Measurements from ENCODE around the gene LPP. TPM values are rescaled to one million over a fixed set of nuclear protein-coding genes. Genes with fewer than 3 reads are reported as not detected.

Gene LPP
- total RNA-seq, 1 experiment from 2014 or later, result 20.4 TPM

DNA sequence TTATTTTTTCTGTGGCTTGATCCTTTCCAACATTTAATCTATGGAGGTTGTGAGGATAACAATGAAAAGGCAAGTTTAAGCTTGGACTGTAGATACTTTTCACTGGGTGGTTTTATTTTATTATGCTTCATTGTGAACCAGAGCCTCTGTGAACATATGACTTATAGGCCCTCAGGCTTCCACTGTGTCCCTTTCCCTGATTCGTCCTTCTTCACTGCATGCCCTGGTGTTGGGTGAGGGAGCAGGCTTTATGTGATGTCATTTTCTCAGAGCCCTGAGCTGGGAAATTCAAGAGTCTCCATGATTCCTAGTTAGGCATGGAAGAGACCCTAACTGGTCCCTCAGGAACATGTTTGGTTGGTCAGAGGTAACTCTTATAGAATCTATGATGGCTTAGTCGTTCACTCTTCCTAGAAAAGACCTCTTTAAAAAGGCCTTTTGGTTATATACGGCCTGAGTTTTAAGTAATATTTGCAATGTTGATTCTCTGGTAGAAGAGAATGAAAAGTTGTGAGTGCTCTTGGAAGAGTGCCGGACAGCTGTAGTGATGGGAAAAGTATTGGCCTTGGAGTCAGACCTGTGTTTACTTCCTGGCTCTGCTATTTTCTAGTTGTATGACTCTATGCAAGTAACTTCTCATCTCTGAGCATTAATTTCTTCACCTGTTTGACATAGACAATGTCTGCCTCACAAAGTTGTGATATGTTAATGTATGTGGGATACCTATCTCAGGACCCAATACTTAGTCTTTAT lies 168.4 kb downstream of the LPP start:
- TF ChIP-seq EZH2 (IDR thresholded peaks at IDR 0.05; ENCODE audit: low read length, unreplicated experiment) (no peak), EZH2phosphoT487 (IDR thresholded peaks at IDR 0.05; ENCODE audit: borderline replicate concordance, low read length) (no peak)
- TF ChIP-seq, protein P1, sequence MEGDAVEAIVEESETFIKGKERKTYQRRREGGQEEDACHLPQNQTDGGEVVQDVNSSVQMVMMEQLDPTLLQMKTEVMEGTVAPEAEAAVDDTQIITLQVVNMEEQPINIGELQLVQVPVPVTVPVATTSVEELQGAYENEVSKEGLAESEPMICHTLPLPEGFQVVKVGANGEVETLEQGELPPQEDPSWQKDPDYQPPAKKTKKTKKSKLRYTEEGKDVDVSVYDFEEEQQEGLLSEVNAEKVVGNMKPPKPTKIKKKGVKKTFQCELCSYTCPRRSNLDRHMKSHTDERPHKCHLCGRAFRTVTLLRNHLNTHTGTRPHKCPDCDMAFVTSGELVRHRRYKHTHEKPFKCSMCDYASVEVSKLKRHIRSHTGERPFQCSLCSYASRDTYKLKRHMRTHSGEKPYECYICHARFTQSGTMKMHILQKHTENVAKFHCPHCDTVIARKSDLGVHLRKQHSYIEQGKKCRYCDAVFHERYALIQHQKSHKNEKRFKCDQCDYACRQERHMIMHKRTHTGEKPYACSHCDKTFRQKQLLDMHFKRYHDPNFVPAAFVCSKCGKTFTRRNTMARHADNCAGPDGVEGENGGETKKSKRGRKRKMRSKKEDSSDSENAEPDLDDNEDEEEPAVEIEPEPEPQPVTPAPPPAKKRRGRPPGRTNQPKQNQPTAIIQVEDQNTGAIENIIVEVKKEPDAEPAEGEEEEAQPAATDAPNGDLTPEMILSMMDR (conservative IDR thresholded peaks at IDR 0.05; ENCODE audit: low read depth, low read length), result no peak
- ChIA-PET POLR2A (ENCODE audit: unreplicated experiment) (no interaction called here), CTCF (no interaction called here)
- H3K9me2 ChIP-seq (replicated peaks; ENCODE audit: low read length), result no peaks in the 10 kb centered on the region
- ATAC-seq (no peak), DNase-seq (no peak)
- intact Hi-C loops (cut with micrococcal nuclease), result no loop called here
- no peaks in the 10 kb centered on the region; the same call in 1 of the 2 replicates for H3K36me3 ChIP-seq (ENCODE audit: low read depth, low read length)
- H3F3A ChIP-seq (ENCODE audit: low read length, unreplicated experiment), result no peaks in the 10 kb centered on the region
- no peaks in the 10 kb centered on the region for H3K9me3 ChIP-seq (ENCODE audit: low read length)
- H3K27ac ChIP-seq (ENCODE audit: low read length), result no peak overlapping the region
- no peaks in the 10 kb centered on the region for H3K27me3 ChIP-seq (ENCODE audit: low read length)
- BruUV-seq (replicated peaks), result no TSS peak
- H3K79me2 ChIP-seq (ENCODE audit: low read length), result no peaks in the 10 kb centered on the region
- H3K9ac ChIP-seq (ENCODE audit: low read length), result no peak overlapping the region
- H3K4me2 ChIP-seq (ENCODE audit: low read length), result no peak overlapping the region
- H4K20me1 ChIP-seq (ENCODE audit: low read length), result no peaks in the 10 kb centered on the region
- no peak overlapping the region for H2AFZ ChIP-seq (ENCODE audit: low read length)
- peaks cover 16% of the 10 kb centered on the region for H3K4me1 ChIP-seq (ENCODE audit: insufficient read depth, low read length)
- no peak overlapping the region for H3K4me3 ChIP-seq (ENCODE audit: low read length)

DNA sequence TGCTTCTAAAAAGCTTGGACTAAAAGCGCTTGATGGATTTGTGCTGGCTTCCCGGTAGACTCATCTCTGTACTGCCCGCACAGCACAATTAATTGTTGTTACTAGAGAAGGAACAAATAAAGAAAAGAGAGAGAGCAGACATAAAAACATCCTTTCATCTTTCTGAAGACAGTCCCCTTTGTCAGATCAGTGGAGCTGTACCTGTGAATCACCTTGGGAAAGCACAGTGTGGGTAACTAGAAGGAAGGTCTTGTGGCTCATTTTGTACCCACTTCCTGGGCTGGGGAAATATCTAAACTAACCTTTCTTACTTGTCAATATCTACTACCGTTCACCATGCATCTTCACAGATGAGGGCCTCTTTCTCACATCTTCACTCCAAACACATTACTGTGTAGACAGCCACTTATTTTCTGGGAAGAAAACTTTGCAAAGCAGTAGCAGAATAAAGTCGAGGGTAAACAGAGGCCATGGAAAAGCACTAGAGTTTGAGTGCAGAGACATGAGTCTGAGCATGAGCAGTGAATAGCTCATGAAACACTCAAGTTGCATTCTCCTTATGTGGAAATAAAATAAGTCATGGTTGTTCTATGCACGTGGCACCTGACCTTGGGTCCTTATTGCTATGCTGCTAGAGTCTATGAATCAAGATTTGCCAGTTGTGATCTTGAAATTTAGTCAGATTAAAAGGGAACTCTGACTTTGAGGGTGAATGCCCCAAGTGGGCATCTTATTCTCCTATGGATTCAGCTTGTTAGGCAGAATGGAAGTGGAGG lies 169.3 kb downstream of the LPP start:
- BruUV-seq (replicated peaks), result no TSS peak
- H3K9me2 ChIP-seq (replicated peaks; ENCODE audit: low read length), result no peaks in the 10 kb centered on the region

DNA sequence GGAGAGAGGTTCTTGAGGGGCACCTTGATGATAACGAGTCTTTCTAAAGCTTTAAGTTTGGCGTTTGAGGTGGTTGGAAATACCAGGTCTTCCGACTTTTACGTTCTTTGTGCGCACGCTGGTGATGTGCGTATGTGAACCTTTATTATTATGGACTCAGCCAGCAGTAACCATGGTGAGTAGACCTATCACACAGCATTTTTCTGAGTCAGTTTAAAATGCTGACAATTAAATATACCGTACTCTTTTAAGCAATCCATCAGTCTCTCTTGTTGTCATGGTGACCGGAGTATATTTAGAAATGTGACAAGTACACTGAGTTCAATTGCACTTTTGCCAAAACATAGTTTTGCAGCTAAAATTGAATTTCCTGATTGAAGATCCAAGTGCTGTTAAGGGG lies 172.2 kb downstream of the LPP start:
- Histone ChIP-seq H3K4me2 (ENCODE audit: low read length) (no peak overlapping the region), H3K4me1 (ENCODE audit: insufficient read depth, low read length) (no peaks in the 10 kb centered on the region), H3K9me2 (replicated peaks; ENCODE audit: low read length) (no peaks in the 10 kb centered on the region), H3K4me3 (ENCODE audit: low read length) (no peak overlapping the region), H3K27me3 (ENCODE audit: low read length) (no peaks in the 10 kb centered on the region), H3K36me3 (ENCODE audit: low read depth, low read length) (no peaks in the 10 kb centered on the region; the same call in 1 of the 2 replicates), H2AFZ (ENCODE audit: low read length) (no peak overlapping the region), H4K20me1 (ENCODE audit: low read length) (no peaks in the 10 kb centered on the region), H3K9me3 (ENCODE audit: low read length) (no peaks in the 10 kb centered on the region), H3F3A (ENCODE audit: low read length, unreplicated experiment) (no peaks in the 10 kb centered on the region), H3K9ac (ENCODE audit: low read length) (no peak overlapping the region), H3K27ac (ENCODE audit: low read length) (no peak overlapping the region), H3K79me2 (ENCODE audit: low read length) (no peaks in the 10 kb centered on the region)
- DNase-seq, result no peak
- ChIA-PET POLR2A (ENCODE audit: unreplicated experiment) (no interaction called here), CTCF (no interaction called here)
- TF ChIP-seq, protein P1 (conservative IDR thresholded peaks at IDR 0.05; ENCODE audit: low read depth, low read length), result no peak
- no peak for TF ChIP-seq EZH2phosphoT487 (IDR thresholded peaks at IDR 0.05; ENCODE audit: borderline replicate concordance, low read length)
- ATAC-seq, result no peak
- no TSS peak for BruUV-seq (replicated peaks)
- intact Hi-C loops (cut with micrococcal nuclease), result no loop called here

More for the DNA sequence above, 169.3 kb downstream of the LPP start:
- Histone ChIP-seq H3K9ac (ENCODE audit: low read length) (no peak overlapping the region), H3K4me3 (ENCODE audit: low read length) (no peak overlapping the region), H2AFZ (ENCODE audit: low read length) (no peak overlapping the region), H3K4me2 (ENCODE audit: low read length) (no peak overlapping the region), H3K27me3 (ENCODE audit: low read length) (no peaks in the 10 kb centered on the region), H3K27ac (ENCODE audit: low read length) (no peak overlapping the region), H3F3A (ENCODE audit: low read length, unreplicated experiment) (no peaks in the 10 kb centered on the region), H3K36me3 (ENCODE audit: low read depth, low read length) (no peaks in the 10 kb centered on the region; the same call in 1 of the 2 replicates), H4K20me1 (ENCODE audit: low read length) (no peaks in the 10 kb centered on the region), H3K4me1 (ENCODE audit: insufficient read depth, low read length) (peaks cover 16% of the 10 kb centered on the region), H3K9me3 (ENCODE audit: low read length) (no peaks in the 10 kb centered on the region), H3K79me2 (ENCODE audit: low read length) (no peaks in the 10 kb centered on the region)
- ATAC-seq, result no peak
- DNase-seq, result no peak
- intact Hi-C loops (cut with micrococcal nuclease), result no loop called here
- no peak for TF ChIP-seq EZH2phosphoT487 (IDR thresholded peaks at IDR 0.05; ENCODE audit: borderline replicate concordance, low read length)
- CTCF ChIA-PET, result no interaction called here
- POLR2A ChIA-PET (ENCODE audit: unreplicated experiment), result no interaction called here

Measured in PC-3 (cell line).